H1 (cell line): ENCODE results near the gene MAGIX. TPM values are rescaled to one million over a fixed set of nuclear protein-coding genes. Genes with fewer than 3 reads are reported as not detected.

Source experiments
- CTCF ChIA-PET: fragments of 300-600 bp; sonication (Branson Sonifier 250); formaldehyde crosslinking; loops from one replicate; lab custom pipeline; 2021; ENCODE audit not compliant: partially characterized antibody; lab: Charles Lee
- POLR2A ChIA-PET: fragments of 300-600 bp; sonication (Branson Sonifier 250); formaldehyde crosslinking; loops from one replicate; lab custom pipeline; 2021; ENCODE audit warnings: inconsistent platforms; ENCODE audit not compliant: partially characterized antibody; lab: Charles Lee
- DNase-seq, 2 experiments: peaks; one replicate each; pipeline versions ENCODE4 v3.0.0 to v3.0.0-alpha.2; 2010 to 2022; ENCODE audit warnings: low spot score in 2 of 2, low read depth in 1 of 2, mixed read lengths in 1 of 2
- FAIRE-seq: peaks from 2 replicates; lab custom pipeline; 2011; peaks lifted over from hg19 to GRCh38; lab: Jason Lieb, UNC
- H2AFZ ChIP-seq: 2 replicates; pipeline ENCODE4 v1.8.1; 2012; ENCODE audit warnings: low read length, inconsistent platforms
- H2AK5ac ChIP-seq: 2 replicates; pipeline ENCODE4 v1.6.1; 2013; ENCODE audit warnings: low read depth, low read length
- H2BK120ac ChIP-seq: replicated peaks from 2 replicates; pipeline ENCODE3; 2013; ENCODE audit warnings: low read depth, low read length, inconsistent platforms
- H2BK12ac ChIP-seq: 2 replicates; pipeline ENCODE4 v1.6.1; 2013; ENCODE audit warnings: low read depth, low read length
- H2BK15ac ChIP-seq: 2 replicates; pipeline ENCODE4 v1.6.1; 2013; ENCODE audit warnings: low read length
- H2BK20ac ChIP-seq: 2 replicates; pipeline ENCODE4 v1.6.1; 2013; ENCODE audit warnings: low read length
- H2BK5ac ChIP-seq: 2 replicates; pipeline ENCODE4 v1.6.1; 2013; ENCODE audit warnings: low read depth, low read length
- H3K14ac ChIP-seq: 2 replicates; pipeline ENCODE4 v1.6.1; 2013; ENCODE audit warnings: inconsistent platforms; ENCODE audit not compliant: insufficient read length
- H3K18ac ChIP-seq: 2 replicates; pipeline ENCODE4 v1.6.1; 2013; ENCODE audit warnings: low read length; ENCODE audit errors: extremely low read depth
- H3K23ac ChIP-seq: 2 replicates; pipeline ENCODE4 v1.6.1; 2013; ENCODE audit warnings: inconsistent platforms; ENCODE audit not compliant: insufficient read length
- H3K23me2 ChIP-seq: 2 replicates; pipeline ENCODE4 v1.6.1; 2013; ENCODE audit warnings: low read depth, low read length
- H3K27ac ChIP-seq: 2 replicates; pipeline ENCODE4 v1.6.1; 2011; ENCODE audit warnings: low read depth, low read length, inconsistent platforms
- H3K27me3 ChIP-seq, 4 experiments: replicated peaks in 1 of 4; 1 replicate in 1 of 4; 2 replicates in 3 of 4; pipeline versions ENCODE4 v1.6.1 to v1.8.1; 2011 to 2013; ENCODE audit warnings: low read length in 3 of 4, mild to moderate bottlenecking in 3 of 4, inconsistent platforms in 2 of 4, mixed read lengths in 2 of 4, moderate library complexity in 1 of 4; ENCODE audit not compliant: control insufficient read depth in 3 of 4, insufficient read depth in 3 of 4; ENCODE audit errors: extremely low read depth in 1 of 4
- H3K36me3 ChIP-seq, 4 experiments: 2 replicates each; pipeline versions ENCODE4 v1.6.1 to v1.8.1; 2011 to 2013; ENCODE audit warnings: mild to moderate bottlenecking in 4 of 4, low read length in 3 of 4, moderate library complexity in 2 of 4, control low read depth in 1 of 4, inconsistent platforms in 1 of 4; ENCODE audit not compliant: insufficient read depth in 4 of 4, control insufficient read depth in 2 of 4
- H3K4ac ChIP-seq: replicated peaks from 2 replicates; pipeline ENCODE3; 2013; ENCODE audit warnings: low read length, low read depth, mixed read lengths, inconsistent platforms; ENCODE audit not compliant: insufficient read length
- H3K4me1 ChIP-seq, 4 experiments: replicated peaks in 1 of 4; 1 replicate in 1 of 4; 2 replicates in 3 of 4; pipeline versions ENCODE4 v1.6.1 to v1.8.1; 2011 to 2013; ENCODE audit warnings: low read length in 3 of 4, inconsistent platforms in 2 of 4, mixed read lengths in 1 of 4; ENCODE audit not compliant: insufficient read depth in 4 of 4, control insufficient read depth in 3 of 4
- H3K4me2 ChIP-seq, 2 experiments: 2 replicates each; pipeline versions ENCODE4 v1.6.1 to v1.8.1; 2011 to 2013; ENCODE audit warnings: low read depth in 2 of 2, low read length in 2 of 2, control low read depth in 1 of 2, inconsistent platforms in 1 of 2, mild to moderate bottlenecking in 1 of 2; ENCODE audit not compliant: insufficient read depth in 1 of 2
- H3K4me3 ChIP-seq, 4 experiments: fragments of 200-600, 300-600 bp in 1 of 4; sonication (generic), shearing (Covaris generic), sonication (Bioruptor Twin) in 1 of 4; 2 replicates each; pipeline versions ENCODE4 v1.5.1 to v1.8.1; 2011 to 2016; ENCODE audit warnings: low read length in 4 of 4, low read depth in 3 of 4, control low read depth in 2 of 4, inconsistent platforms in 2 of 4, mild to moderate bottlenecking in 2 of 4, mixed read lengths in 1 of 4, moderate library complexity in 1 of 4; ENCODE audit not compliant: insufficient read depth in 2 of 4; ENCODE audit errors: extremely low read depth in 1 of 4
- H3K56ac ChIP-seq: replicated peaks from 2 replicates; pipeline ENCODE3; 2013; ENCODE audit warnings: low read depth, mild to moderate bottlenecking, mixed read lengths, low read length, inconsistent platforms; ENCODE audit not compliant: insufficient read length
- H3K79me1 ChIP-seq: 2 replicates; pipeline ENCODE4 v1.6.1; 2013; ENCODE audit warnings: low read depth, low read length, control low read depth
- H3K79me2 ChIP-seq, 2 experiments: 2 replicates each; pipeline versions ENCODE4 v1.6.1 to v1.8.1; 2012 to 2013; ENCODE audit warnings: low read length in 2 of 2, mild to moderate bottlenecking in 2 of 2, inconsistent platforms in 1 of 2; ENCODE audit not compliant: insufficient read depth in 2 of 2, control insufficient read depth in 1 of 2
- H3K9ac ChIP-seq, 4 experiments: replicated peaks in 1 of 4; 1 replicate in 1 of 4; 2 replicates in 3 of 4; pipeline versions ENCODE4 v1.6.1 to v1.8.1; 2011 to 2013; ENCODE audit warnings: low read depth in 3 of 4, low read length in 3 of 4, control low read depth in 2 of 4, mild to moderate bottlenecking in 2 of 4, moderate library complexity in 2 of 4, inconsistent platforms in 1 of 4; ENCODE audit errors: extremely low read depth in 1 of 4
- H3K9me3 ChIP-seq, 2 experiments: 2 replicates each; pipeline versions ENCODE4 v1.6.1 to v1.8.1; 2012 to 2013; ENCODE audit warnings: mild to moderate bottlenecking in 2 of 2, moderate library complexity in 2 of 2, control low read depth in 1 of 2, inconsistent platforms in 1 of 2, low read depth in 1 of 2, low read length in 1 of 2, mixed read lengths in 1 of 2; ENCODE audit not compliant: insufficient read depth in 2 of 2
- H4K20me1 ChIP-seq, 2 experiments: replicated peaks in 1 of 2; 2 replicates each; pipeline versions ENCODE3 to v1.8.1; 2011 to 2013; ENCODE audit warnings: inconsistent platforms in 2 of 2, low read length in 2 of 2, mild to moderate bottlenecking in 1 of 2; ENCODE audit not compliant: insufficient read depth in 2 of 2, control insufficient read depth in 1 of 2
- H4K5ac ChIP-seq: 2 replicates; pipeline ENCODE4 v1.6.1; 2013; ENCODE audit warnings: low read length, low read depth, mixed read lengths, inconsistent platforms; ENCODE audit not compliant: insufficient read length
- H4K8ac ChIP-seq: 2 replicates; pipeline ENCODE4 v1.8.0; 2013; ENCODE audit warnings: mild to moderate bottlenecking, moderate library complexity, low read length, inconsistent platforms; ENCODE audit not compliant: insufficient read depth; ENCODE audit errors: extremely low read depth
- H4K91ac ChIP-seq: replicated peaks from 2 replicates; pipeline ENCODE3; 2013; ENCODE audit warnings: low read length, mixed read lengths, inconsistent platforms; ENCODE audit not compliant: insufficient read length
- CHD2 ChIP-seq: IDR thresholded peaks from 2 replicates; pipeline ENCODE4 v1.6.1; 2012; ENCODE audit warnings: low read length, improper control_type of control experiment
- EZH2 ChIP-seq: fragments of 200-600 bp; sonication (generic); IDR thresholded peaks from 2 replicates; pipeline ENCODE4 v1.7.1; 2012; ENCODE audit warnings: low read depth, mild to moderate bottlenecking, moderate library complexity, low read length, inconsistent platforms; ENCODE audit not compliant: severe bottlenecking
- GABPA ChIP-seq: IDR thresholded peaks from 2 replicates; pipeline ENCODE4 v1.6.1; 2011; ENCODE audit warnings: mild to moderate bottlenecking, low read length, moderate library complexity, borderline replicate concordance; ENCODE audit not compliant: insufficient read depth
- KDM4A ChIP-seq: IDR thresholded peaks from one replicate; pipeline ENCODE4 v1.7.1; 2012; ENCODE audit warnings: low read depth, mild to moderate bottlenecking, moderate library complexity, low read length, inconsistent platforms; ENCODE audit not compliant: severe bottlenecking
- MAX ChIP-seq: IDR thresholded peaks from 2 replicates; pipeline ENCODE4 v1.6.1; 2012; ENCODE audit warnings: inconsistent platforms
- RAD21 ChIP-seq, 2 experiments: IDR thresholded peaks in 1 of 2; conservative IDR thresholded peaks in 1 of 2; 2 replicates each; pipeline ENCODE4 v1.6.1; 2011; ENCODE audit warnings: low read depth in 2 of 2, low read length in 2 of 2, improper control_type of control experiment in 1 of 2, inconsistent platforms in 1 of 2, mild to moderate bottlenecking in 1 of 2, moderate library complexity in 1 of 2
- WGBS, 2 experiments: shearing (Covaris generic) in 1 of 2; methylation state at CpG; one replicate each; pipeline versions ENCODE4 v1.1.6 to v1.1.7; 2013 to 2015; ENCODE audit warnings: low lambda C conversion rate in 2 of 2, mixed read lengths in 2 of 2, inconsistent platforms in 1 of 2, low coverage in 1 of 2, missing lambda C conversion rate in 1 of 2; ENCODE audit not compliant: insufficient replicate concordance in 2 of 2, insufficient coverage in 1 of 2, insufficient read length in 1 of 2; ENCODE audit errors: extremely low coverage in 1 of 2, missing lambda C conversion rate in 1 of 2; 5-methylcytosine and 5-hydroxymethylcytosine counted together
- polyA plus RNA-seq, 7 experiments: library from polyadenylated mRNA; depleted of rRNA in 3 of 7; stranded (reverse) in 5 of 7; unstranded in 2 of 7; fragments of >200 nt in 5 of 7; fragments of 200-250 nt in 2 of 7; gene quantifications; 1 replicate in 5 of 7; 2 replicates in 1 of 7; 4 replicates in 1 of 7; pipeline versions ENCODE4 v1.2.1 to v1.2.3, GENCODE V29; 2011 to 2013; ENCODE audit warnings: missing spikeins in 2 of 7, mixed read lengths in 2 of 7
- total RNA-seq: library from RNA; stranded (reverse); fragmentation: NEBNext Ultra II Directional; extraction: Animal tissue kit (Norgen Biotek cat#: 25700); gene quantifications from 2 replicates; pipeline ENCODE4 v1.2.1, GENCODE V29; 2021

MAGIX gene
- total and polyA plus RNA-seq, 2 of the 8 experiments (the other 6 are each of a cell fraction or from before 2014, with no cell fraction given) = 0.37 to 1.1 TPM

DNA sequence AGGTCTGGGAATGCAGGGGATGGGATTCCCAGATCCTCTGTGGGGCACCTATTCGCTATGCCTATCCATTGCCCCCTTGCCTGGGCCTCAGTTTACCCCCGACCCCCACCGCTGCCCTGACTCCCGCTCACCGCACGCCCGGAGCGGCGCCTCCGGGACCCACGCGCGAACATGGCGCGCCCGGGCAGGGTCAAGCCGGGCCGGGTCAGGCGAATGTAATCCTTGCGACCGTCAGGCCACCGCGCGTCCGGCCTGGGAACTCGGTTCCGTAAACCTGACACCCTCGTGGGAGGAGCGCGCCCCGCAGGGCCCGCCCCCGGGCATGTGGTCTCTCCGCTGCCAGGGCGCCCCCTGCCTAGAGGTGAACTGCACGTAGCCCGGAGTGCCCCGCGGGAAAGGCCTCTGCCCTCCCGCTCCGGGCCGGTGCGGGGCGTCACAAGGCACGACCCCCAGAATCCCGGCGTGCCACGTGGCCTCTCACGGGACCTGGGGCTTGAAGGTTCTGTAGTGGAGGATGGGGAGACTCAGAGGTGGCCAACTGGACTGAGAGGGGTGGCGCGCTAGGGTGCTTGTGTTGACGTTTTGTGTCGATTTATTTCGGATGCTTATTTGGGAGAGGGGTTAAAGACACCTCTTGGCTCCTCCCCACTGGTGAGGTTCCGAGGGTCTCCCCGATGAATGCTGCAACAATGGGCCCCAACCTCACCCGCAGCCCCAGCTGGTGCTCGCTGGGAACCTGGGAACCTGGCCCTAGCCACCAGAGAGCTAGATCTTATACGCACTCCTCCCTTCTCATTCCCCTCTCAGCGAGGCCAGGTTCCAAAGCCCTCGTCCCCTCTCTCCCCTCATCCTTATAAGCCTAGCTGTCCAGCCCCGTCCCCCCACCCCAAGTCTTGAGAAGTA, 23.8 kb downstream of the MAGIX start, which contains the start of gene PRICKLE3:
PRICKLE3 (minus strand) TSS at position 249 of the 903 bp plus-strand sequence; CDS start at position 173, 76 bp downstream.
- POLR2A ChIA-PET = no interaction called here
- no peak within 1 kb of the TSS for H2AFZ ChIP-seq
- TF ChIP-seq EZH2 (no peak), MAX (peak; percentile 83), GABPA (no peak), RAD21 (IDR thresholded peaks at IDR 0.05 in 1 of 2, conservative IDR thresholded peaks at IDR 0.05 in 1 of 2; ENCODE audit: low read depth in 2 of 2, low read length in 2 of 2) (0 out of 4 replicates have a peak, but pooled peaks of 1 of the 2 experiments have one; percentile 5), CHD2 (no peak), KDM4A (peak; percentile 39)

More for the DNA sequence above, 23.8 kb downstream of the MAGIX start, which contains the start of gene PRICKLE3:
- peak within 1 kb of the TSS; percentile 68 to 74 for H3K4me2 ChIP-seq
- no peak within 1 kb of the TSS; the same call in 1 of the 2 replicates for H3K18ac ChIP-seq
- no peak within 1 kb of the TSS for H3K23ac ChIP-seq
- H3K9me3 ChIP-seq = no peaks in the 10 kb centered on the region
- no peak within 1 kb of the TSS for H2BK15ac ChIP-seq
- H2BK5ac ChIP-seq = no peak within 1 kb of the TSS; the same call in 1 of the 2 replicates
- H4K8ac ChIP-seq = no peak within 1 kb of the TSS
- no peak within 1 kb of the TSS for H2AK5ac ChIP-seq
- no peak for FAIRE-seq
- H2BK120ac ChIP-seq = no peak within 1 kb of the TSS
- peaks cover 0 to 6% (median 5%) of the 10 kb centered on the region in 4 experiments; a peak in 3 of 7 replicates for H3K4me1 ChIP-seq
- no peak within 1 kb of the TSS for H3K14ac ChIP-seq
- no peaks in the 10 kb centered on the region for H3K79me2 ChIP-seq
- H4K91ac ChIP-seq = peak within 1 kb of the TSS; percentile 73
- no peak within 1 kb of the TSS for H3K56ac ChIP-seq
- peak within 1 kb of the TSS in 1 of 4 experiments; percentile 22; a peak in 1 of 7 replicates for H3K9ac ChIP-seq
- H2BK12ac ChIP-seq = no peak within 1 kb of the TSS
- no peak within 1 kb of the TSS for H4K5ac ChIP-seq
- H3K4me3 ChIP-seq = peak within 1 kb of the TSS; percentile 53 to 75 (median 63)
- H3K36me3 ChIP-seq = peaks cover 0 to 5% (median 2%) of the 10 kb centered on the region in 4 experiments; a peak in 3 of 8 replicates
- WGBS, 2 experiments = 2% methylated on average over 9 of the region's 62 CpGs; no CpG with 5 or more reads in 1 of the 2 experiments
- H3K4ac ChIP-seq = no peak within 1 kb of the TSS
- H4K20me1 ChIP-seq = peaks cover 0 to 2% of the 10 kb centered on the region in 2 experiments
- no peak within 1 kb of the TSS for H2BK20ac ChIP-seq
- peak within 1 kb of the TSS; percentile 32; the same call in 1 of the 2 replicates for H3K27ac ChIP-seq
- no peaks in the 10 kb centered on the region for H3K79me1 ChIP-seq
- H3K27me3 ChIP-seq = no peaks in the 10 kb centered on the region
- peaks cover 7% of the 10 kb centered on the region; the same call in 1 of the 2 replicates for H3K23me2 ChIP-seq
- CTCF ChIA-PET = interaction anchor here (0.7 kb wide), 1 partner anchor 64 kb away, joined by 3 read pairs; no protein-coding TSS in a partner anchor
- DNase-seq = peak in 1 of 2 experiments; percentile 84
